Sigmoid colon (tissue), 4 donors: ENCODE data around the gene TUBGCP3.

Experiments used
- EP300 ChIP-seq, 4 donors: sonication (generic); formaldehyde crosslinking; IDR thresholded peaks; one replicate each; pipeline ENCODE4 v1.6.1; 2017; ENCODE audit warnings: antibody characterized with exemption in 4 of 4
- POLR2A ChIP-seq, 2 donors: fragments of 450-650 bp; IDR thresholded peaks; one replicate each; pipeline ENCODE4 v1.6.1; 2016; ENCODE audit warnings: antibody characterized with exemption in 2 of 2, mild to moderate bottlenecking in 2 of 2, moderate library complexity in 2 of 2
- POLR2AphosphoS5 ChIP-seq, 4 donors: sonication (generic); formaldehyde crosslinking; IDR thresholded peaks; one replicate each; pipeline ENCODE4 v1.6.1; 2017; ENCODE audit warnings: antibody characterized with exemption in 4 of 4
- TF ChIP-seq, protein P1 (sequence below), 4 experiments: fragments of 450-650 bp in 3 of 4; fragments of 200-600 bp in 1 of 4; IDR thresholded peaks; one replicate each; pipeline ENCODE4 v1.5.1; 2016 to 2019; ENCODE audit warnings: antibody characterized with exemption in 4 of 4, mild to moderate bottlenecking in 3 of 4, moderate library complexity in 2 of 4

DNA sequence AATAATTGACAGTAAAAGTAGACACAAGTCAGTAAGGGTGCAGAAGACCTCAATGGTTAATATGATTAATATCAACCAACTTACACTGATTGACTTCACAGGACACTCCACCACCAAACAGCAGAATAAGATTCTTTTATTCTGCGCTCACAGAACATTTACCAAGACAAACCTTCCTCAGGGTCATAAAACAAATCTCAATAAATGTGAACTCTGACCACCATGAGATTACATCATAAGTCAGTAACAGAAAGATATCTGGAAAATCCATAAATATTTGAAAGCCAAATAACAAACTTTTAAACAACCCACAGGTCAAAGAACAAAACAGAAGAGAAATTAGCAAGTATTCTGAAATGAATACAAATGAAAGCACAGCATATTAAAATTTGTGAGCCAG lies 112.1 kb downstream of the TUBGCP3 start:
- TF ChIP-seq, protein P1, sequence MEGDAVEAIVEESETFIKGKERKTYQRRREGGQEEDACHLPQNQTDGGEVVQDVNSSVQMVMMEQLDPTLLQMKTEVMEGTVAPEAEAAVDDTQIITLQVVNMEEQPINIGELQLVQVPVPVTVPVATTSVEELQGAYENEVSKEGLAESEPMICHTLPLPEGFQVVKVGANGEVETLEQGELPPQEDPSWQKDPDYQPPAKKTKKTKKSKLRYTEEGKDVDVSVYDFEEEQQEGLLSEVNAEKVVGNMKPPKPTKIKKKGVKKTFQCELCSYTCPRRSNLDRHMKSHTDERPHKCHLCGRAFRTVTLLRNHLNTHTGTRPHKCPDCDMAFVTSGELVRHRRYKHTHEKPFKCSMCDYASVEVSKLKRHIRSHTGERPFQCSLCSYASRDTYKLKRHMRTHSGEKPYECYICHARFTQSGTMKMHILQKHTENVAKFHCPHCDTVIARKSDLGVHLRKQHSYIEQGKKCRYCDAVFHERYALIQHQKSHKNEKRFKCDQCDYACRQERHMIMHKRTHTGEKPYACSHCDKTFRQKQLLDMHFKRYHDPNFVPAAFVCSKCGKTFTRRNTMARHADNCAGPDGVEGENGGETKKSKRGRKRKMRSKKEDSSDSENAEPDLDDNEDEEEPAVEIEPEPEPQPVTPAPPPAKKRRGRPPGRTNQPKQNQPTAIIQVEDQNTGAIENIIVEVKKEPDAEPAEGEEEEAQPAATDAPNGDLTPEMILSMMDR (IDR thresholded peaks at IDR 0.05) = no peak
- TF ChIP-seq POLR2A (IDR thresholded peaks at IDR 0.05) (no peak), EP300 (IDR thresholded peaks at IDR 0.05) (no peak), POLR2AphosphoS5 (IDR thresholded peaks at IDR 0.05) (no peak)
